RPMI7951 (cell line): ENCODE measurements around the gene KASH5. TPM values are rescaled to one million over a fixed set of nuclear protein-coding genes. Genes with fewer than 3 reads are reported as not detected.

Experiments used
- DNase-seq: peaks from one replicate; pipeline ENCODE4 v3.0.0-alpha.2; 2012; ENCODE audit warnings: low read depth
- total RNA-seq: library from RNA; depleted of rRNA; stranded (reverse); fragments of >200 nt; shearing (Covaris generic); gene quantifications from 2 replicates; pipeline ENCODE4 v1.2.3, GENCODE V29; 2014; rRNA removed

KASH5 gene
- total RNA-seq = not detected in 2 replicates

DNA sequence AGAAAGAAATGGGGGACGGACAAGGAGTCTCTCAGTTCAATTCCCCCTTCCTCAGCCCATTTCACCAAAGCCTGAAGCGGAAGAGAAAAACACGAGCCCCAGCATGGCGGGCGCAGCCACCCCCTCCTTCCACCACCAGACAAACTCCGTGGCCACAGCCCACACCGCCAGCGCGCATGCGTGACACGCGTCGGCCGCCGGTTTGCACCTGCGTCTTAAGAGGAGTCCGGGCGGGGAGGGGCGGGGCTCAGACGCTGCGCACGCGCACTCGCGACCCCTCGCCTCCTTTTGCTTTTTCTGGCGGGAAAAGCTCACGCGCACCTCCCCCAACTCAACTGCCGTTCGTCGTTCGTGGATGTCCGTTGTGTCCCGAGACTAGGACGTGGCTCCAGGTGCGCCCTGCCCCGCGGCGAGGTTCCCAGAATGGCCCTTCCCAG lies at the start of gene KASH5:
TSS of gene KASH5 (plus strand) at position 314 of the 437 bp plus-strand sequence. CDS start 2,635 bp downstream, outside the sequence.
- peak; percentile 86 for DNase-seq

DNA sequence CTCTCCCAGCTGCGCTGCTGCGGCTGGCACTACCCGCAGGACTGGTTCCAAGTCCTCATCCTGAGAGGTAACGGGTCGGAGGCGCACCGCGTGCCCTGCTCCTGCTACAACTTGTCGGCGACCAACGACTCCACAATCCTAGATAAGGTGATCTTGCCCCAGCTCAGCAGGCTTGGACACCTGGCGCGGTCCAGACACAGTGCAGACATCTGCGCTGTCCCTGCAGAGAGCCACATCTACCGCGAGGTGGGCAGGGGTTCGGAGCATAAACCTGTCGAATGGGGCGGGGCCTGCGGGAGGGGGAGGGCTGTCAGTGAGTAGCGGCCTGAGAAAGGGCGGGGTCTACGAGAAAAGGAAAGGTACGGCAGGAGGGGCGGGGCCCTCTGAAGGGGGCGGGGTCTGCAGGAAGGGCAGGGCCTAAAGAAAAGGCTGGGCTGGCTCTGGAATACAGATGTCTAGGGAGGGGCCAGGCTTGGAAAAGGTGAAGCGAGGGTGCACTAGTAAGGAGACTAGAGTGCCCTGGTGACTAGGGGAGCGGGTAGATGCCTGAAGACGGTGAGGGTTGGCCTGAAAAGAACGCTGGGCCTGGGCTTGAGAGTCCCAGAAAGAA lies 49.3 kb upstream of the KASH5 start:
- no peak for DNase-seq

GRCh38 chr19:49339301-49340068 lies 48.6 kb upstream of the KASH5 start:
- peak; percentile 79 for DNase-seq

DNA sequence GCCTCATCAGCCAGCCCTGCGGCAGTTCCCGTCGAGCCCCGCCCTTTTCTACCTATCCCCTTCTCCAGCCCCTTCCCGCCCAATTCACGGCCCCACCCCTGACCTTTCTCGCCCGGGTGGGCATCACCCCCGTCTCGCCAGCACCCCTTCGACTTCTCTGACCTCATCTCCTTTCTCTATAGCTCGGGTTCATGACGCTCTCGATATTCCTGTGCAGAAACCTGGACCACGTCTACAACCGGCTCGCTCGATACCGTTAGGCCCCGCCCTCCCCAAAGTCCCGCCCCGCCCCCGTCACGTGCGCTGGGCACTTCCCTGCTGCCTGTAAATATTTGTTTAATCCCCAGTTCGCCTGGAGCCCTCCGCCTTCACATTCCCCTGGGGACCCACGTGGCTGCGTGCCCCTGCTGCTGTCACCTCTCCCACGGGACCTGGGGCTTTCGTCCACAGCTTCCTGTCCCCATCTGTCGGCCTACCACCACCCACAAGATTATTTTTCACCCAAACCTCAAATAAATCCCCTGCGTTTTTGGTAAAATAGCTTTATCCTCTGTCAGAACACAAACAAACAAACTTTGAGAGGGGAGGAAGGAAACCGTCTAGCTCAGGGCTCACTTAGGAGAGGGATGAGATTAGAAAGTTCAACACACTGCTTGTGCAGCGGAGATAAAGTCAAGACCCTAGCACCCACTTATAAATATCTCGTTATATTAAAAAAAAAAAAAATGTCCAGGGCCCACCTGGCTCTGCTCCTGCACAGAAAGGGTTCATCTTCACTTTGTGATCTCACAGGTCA lies 47.8 kb upstream of the KASH5 start:
- DNase-seq = no peak

DNA sequence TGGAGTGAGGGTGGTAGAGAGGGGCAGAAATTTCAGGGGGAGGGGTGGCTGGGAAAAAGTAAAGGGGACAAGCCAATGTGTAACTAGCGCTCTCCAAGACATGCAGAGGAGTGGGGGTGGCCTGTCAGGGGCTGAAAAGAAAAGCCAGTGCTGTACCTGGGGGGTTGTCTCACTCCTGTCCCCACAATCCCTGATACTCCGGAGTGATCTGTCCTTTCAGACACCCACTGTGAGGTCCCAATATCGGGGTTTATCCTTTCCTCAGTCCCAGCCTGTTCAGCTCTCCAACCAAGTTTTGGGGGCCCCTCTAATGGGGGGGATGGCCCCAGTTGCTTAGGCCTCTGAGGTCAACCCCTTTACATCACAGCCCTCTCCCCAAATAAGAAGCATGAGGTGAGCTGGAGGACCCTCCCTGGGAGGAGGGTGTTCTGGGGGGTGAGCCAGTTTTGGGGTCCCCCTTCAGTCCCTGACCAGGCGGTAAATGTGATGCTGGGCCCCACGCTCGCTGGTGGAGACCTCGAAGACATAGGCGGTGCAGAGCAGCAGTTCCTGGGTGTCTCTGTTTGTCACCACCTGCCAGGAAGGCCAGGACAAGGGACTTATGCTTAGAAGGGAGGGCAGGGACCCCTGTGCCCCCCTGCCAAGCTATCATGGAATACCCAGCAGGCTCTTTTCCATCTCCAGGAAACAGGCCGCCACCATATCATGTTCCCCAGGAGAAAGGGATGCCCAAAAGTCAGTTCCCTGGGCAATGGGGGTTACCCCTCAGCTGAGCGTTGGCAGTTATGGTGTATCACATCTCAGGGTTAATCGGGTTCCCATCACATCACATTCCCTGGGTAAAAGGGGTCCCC lies 47.0 kb upstream of the KASH5 start:
- no peak for DNase-seq

GRCh38 chr19:49342291-49342721 lies 45.7 kb upstream of the KASH5 start:
- DNase-seq = no peak

DNA sequence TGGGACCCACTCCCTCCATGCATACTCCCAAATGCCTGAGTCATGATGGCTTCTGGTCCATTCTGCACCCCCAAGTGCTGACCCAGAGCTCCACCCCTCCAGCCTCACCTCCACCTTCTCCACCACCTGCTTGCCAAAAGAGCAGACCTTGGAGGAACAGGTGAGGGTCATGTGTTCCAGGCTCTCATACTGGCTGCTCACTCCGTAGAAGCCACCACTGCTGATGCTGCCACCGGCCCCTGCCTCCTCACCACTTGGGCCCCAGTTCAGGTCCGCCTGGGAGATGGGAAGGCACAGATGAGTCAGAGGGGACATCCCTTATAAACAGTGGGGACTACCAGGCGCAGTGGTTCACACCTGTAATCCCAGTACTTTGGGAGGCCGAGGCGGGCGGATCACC lies 44.9 kb upstream of the KASH5 start:
- DNase-seq = no peak

- DNase-seq = no peak
These were observed 43.3 kb upstream of the KASH5 start for GRCh38 chr19:49344505-49345423.

- DNase-seq = no peak
These were observed 40.9 kb upstream of the KASH5 start for GRCh38 chr19:49347191-49347590.

DNA sequence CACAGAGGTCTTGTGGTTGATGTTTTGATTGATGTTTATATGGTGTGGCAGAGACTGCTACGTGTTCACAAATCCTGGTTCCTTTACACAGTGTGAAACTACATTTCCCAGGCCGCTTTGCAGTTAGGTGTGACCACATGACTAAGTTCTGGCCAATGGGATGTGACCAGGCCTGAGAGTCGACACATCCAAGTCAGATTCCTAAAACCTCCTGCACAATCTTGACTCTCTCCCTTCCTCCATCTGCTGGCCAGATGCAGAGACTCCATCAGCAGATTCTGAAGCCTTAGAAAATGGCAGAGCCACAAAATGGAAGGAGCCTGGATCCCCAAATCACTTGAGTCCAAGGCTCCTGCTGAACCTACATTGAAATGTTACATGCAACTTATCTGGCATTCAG lies 40.2 kb upstream of the KASH5 start:
- DNase-seq = peak; percentile 77

GRCh38 chr19:49348305-49349189 lies 39.5 kb upstream of the KASH5 start:
- no peak for DNase-seq

- no peak for DNase-seq
These were observed 38.5 kb upstream of the KASH5 start for GRCh38 chr19:49349567-49349966.

DNA sequence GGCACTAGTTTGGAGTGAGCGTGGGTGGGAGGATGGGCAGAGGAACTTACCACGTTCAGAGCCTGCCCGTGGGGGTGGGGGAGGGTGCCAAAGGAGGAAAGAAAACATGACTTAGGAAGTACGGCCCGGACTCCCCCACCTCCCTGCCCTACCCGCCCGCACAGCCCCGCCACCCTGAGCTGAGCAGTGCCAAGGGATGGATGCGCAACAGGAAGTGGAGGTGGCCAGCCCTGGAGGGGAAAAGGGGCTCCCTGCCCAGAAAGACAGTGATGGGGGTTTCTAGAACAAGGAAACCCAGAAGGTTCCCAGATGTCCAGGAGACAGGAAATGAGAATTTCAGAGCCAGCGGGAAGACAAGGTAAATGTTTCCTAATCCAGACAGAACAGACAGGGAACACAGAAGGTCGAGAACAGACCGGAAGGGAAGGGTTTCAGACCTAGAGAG lies 32.1 kb upstream of the KASH5 start:
- DNase-seq = no peak

- DNase-seq = no peak
These were observed 31.7 kb upstream of the KASH5 start for GRCh38 chr19:49356382-49356781.

DNA sequence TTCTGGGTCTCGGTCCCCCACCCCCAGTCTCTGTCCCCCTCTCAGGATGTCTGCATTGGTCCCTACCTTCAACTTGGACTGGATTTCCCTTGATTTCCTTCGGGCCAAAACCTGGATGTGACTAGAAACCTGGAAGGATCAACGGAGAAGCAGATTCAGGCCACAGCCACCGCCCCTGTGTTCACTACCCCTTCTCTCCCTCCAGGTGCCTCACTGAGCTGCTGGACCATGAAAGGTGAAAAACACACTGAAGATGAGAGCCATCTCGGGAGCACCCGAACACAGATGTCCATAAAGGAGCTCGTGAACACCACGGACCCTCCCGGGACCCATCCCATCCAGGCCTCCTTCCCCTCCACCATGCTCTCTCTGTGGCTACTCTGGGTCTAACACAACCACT lies 30.9 kb upstream of the KASH5 start:
- DNase-seq = no peak

GRCh38 chr19:49359851-49360820 lies 27.9 kb upstream of the KASH5 start:
- no peak for DNase-seq

DNA sequence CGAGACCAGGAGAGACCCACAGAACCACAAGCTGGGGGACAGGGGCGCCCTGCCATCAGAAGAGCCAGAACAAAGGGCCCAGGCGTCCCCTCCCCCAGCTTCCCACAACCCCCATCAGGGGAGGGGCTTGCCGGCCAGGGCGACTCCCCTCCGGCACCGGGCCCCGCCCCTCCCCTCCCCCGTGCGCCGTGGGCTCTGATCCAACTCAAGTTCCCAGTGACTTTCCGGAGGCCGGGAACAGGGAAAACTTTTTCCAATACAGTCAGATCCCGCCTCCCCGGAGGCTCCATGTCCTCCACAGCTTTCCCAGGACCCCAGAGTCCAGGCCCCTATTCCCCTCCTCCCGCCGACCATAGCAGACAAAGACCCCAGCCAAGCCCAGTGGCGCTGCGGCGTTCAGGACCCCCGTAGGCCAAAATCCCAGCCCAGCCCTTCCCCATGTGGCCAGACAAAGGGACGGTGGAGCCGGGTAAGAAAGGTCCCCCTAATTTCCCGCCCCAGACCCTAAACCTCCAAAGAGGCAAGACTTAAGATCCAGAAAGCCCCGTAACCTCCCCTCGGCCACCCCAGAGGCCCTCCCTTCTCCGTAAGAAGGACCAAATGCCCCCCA lies 26.5 kb upstream of the KASH5 start:
- peak; percentile 77 for DNase-seq
